Adrenal gland (tissue), 5 donors: ENCODE results near the gene MUC22.

Experiments used
- POLR2A ChIP-seq, 2 donors: fragments of 450-650 bp; IDR thresholded peaks; one replicate each; pipeline ENCODE4 v1.6.1; 2017; ENCODE audit warnings: antibody characterized with exemption in 2 of 2, mild to moderate bottlenecking in 2 of 2, moderate library complexity in 1 of 2
- TF ChIP-seq, protein P1 (sequence below), 6 experiments: fragments of 450-650 bp in 4 of 6; fragments of 200-600 bp in 2 of 6; sonication (generic) in 1 of 6; IDR thresholded peaks; 1 replicate in 5 of 6; 2 replicates in 1 of 6; pipeline versions ENCODE4 v1.5.1 to v1.8.0; 2016 to 2021; ENCODE audit warnings: antibody characterized with exemption in 6 of 6, mild to moderate bottlenecking in 2 of 6, moderate library complexity in 1 of 6
- donor health status: DM: no; HTN: no; CAD: no.

GRCh38 chr6:31020057-31020456 is 9.8 kb downstream of the MUC22 start:
- TF ChIP-seq, protein P1, sequence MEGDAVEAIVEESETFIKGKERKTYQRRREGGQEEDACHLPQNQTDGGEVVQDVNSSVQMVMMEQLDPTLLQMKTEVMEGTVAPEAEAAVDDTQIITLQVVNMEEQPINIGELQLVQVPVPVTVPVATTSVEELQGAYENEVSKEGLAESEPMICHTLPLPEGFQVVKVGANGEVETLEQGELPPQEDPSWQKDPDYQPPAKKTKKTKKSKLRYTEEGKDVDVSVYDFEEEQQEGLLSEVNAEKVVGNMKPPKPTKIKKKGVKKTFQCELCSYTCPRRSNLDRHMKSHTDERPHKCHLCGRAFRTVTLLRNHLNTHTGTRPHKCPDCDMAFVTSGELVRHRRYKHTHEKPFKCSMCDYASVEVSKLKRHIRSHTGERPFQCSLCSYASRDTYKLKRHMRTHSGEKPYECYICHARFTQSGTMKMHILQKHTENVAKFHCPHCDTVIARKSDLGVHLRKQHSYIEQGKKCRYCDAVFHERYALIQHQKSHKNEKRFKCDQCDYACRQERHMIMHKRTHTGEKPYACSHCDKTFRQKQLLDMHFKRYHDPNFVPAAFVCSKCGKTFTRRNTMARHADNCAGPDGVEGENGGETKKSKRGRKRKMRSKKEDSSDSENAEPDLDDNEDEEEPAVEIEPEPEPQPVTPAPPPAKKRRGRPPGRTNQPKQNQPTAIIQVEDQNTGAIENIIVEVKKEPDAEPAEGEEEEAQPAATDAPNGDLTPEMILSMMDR (IDR thresholded peaks at IDR 0.05), result no peak
- no peak for TF ChIP-seq POLR2A (IDR thresholded peaks at IDR 0.05)
